Measurements from ENCODE around the gene ACSS3. TPM values are rescaled to one million over a fixed set of nuclear protein-coding genes. Genes with fewer than 3 reads are reported as not detected.

Gene ACSS3
- total and polyA plus RNA-seq, 2 of the 8 experiments (the other 6 are each of a cell fraction or from before 2014, with no cell fraction given): 14.4 to 24.0 TPM

GRCh38 chr12:81245458-81245857 lies 167.6 kb downstream of the ACSS3 start:
- no peak overlapping the region for H3K14ac ChIP-seq (ENCODE audit: insufficient read length)
- H3K27me3 ChIP-seq (replicated peaks in 1 of 4; ENCODE audit: control insufficient read depth in 3 of 4, extremely low read depth in 1 of 4, insufficient read depth in 3 of 4, low read length in 3 of 4): no peaks in the 10 kb centered on the region
- DNase-seq (ENCODE audit: low read depth in 1 of 2, low spot score in 2 of 2): no peak
- H3K4ac ChIP-seq (replicated peaks; ENCODE audit: insufficient read length, low read depth, low read length): no peak overlapping the region
- H3K4me2 ChIP-seq (ENCODE audit: insufficient read depth in 1 of 2, low read depth in 2 of 2, low read length in 2 of 2): no peak overlapping the region
- H2BK20ac ChIP-seq (ENCODE audit: low read length): no peak overlapping the region
- no peak overlapping the region for H2BK15ac ChIP-seq (ENCODE audit: low read length)
- H3K79me1 ChIP-seq (ENCODE audit: low read depth, low read length): no peaks in the 10 kb centered on the region
- no peaks in the 10 kb centered on the region for H3K36me3 ChIP-seq (ENCODE audit: control insufficient read depth in 2 of 4, insufficient read depth in 4 of 4, low read length in 3 of 4)
- no peaks in the 10 kb centered on the region for H3K23me2 ChIP-seq (ENCODE audit: low read depth, low read length)
- WGBS, 2 experiments (ENCODE audit: extremely low coverage in 1 of 2, insufficient coverage in 1 of 2, insufficient read length in 1 of 2, insufficient replicate concordance in 2 of 2, low coverage in 1 of 2, low lambda C conversion rate in 2 of 2, missing lambda C conversion rate in 1 of 2): 97% methylated on average over 2 of the region's 2 CpGs; no CpG with 5 or more reads in 1 of the 2 experiments
- H2AK5ac ChIP-seq (ENCODE audit: low read depth, low read length): no peak overlapping the region
- CTCF ChIA-PET (ENCODE audit: partially characterized antibody): no interaction called here
- H2BK12ac ChIP-seq (ENCODE audit: low read depth, low read length): no peak overlapping the region
- H3K56ac ChIP-seq (replicated peaks; ENCODE audit: insufficient read length, low read depth, low read length): no peak overlapping the region
- no peak overlapping the region for H4K8ac ChIP-seq (ENCODE audit: extremely low read depth, insufficient read depth, low read length)
- H3K9ac ChIP-seq (replicated peaks in 1 of 4; ENCODE audit: extremely low read depth in 1 of 4, low read depth in 3 of 4, low read length in 3 of 4): no peak overlapping the region
- no peak overlapping the region for H2AFZ ChIP-seq (ENCODE audit: low read length)
- no peak overlapping the region for H4K5ac ChIP-seq (ENCODE audit: insufficient read length, low read depth, low read length)
- no peak for FAIRE-seq
- no peaks in the 10 kb centered on the region for H4K20me1 ChIP-seq (replicated peaks in 1 of 2; ENCODE audit: control insufficient read depth in 1 of 2, insufficient read depth in 2 of 2, low read length in 2 of 2)
- H3K27ac ChIP-seq (ENCODE audit: low read depth, low read length): no peak overlapping the region
- no peak overlapping the region for H3K18ac ChIP-seq (ENCODE audit: extremely low read depth, low read length)
- H3K4me1 ChIP-seq (replicated peaks in 1 of 4; ENCODE audit: control insufficient read depth in 3 of 4, insufficient read depth in 4 of 4, low read length in 3 of 4): peaks cover 0 to 6% (median 0%) of the 10 kb centered on the region in 4 experiments; a peak in 3 of 7 replicates
- H4K91ac ChIP-seq (replicated peaks; ENCODE audit: insufficient read length, low read length): no peak overlapping the region
- no peak overlapping the region for H3K4me3 ChIP-seq (ENCODE audit: extremely low read depth in 1 of 4, insufficient read depth in 2 of 4, low read depth in 3 of 4, low read length in 4 of 4)
- POLR2A ChIA-PET (ENCODE audit: partially characterized antibody): no interaction called here
- 0 out of 4 replicates have a peak, but pooled peaks cover 0 to 2% of the 10 kb centered on the region in 2 experiments for H3K9me3 ChIP-seq (ENCODE audit: insufficient read depth in 2 of 2, low read depth in 1 of 2, low read length in 1 of 2)
- H3K23ac ChIP-seq (ENCODE audit: insufficient read length): no peak overlapping the region
- H2BK5ac ChIP-seq (ENCODE audit: low read depth, low read length): no peak overlapping the region
- no peaks in the 10 kb centered on the region for H3K79me2 ChIP-seq (ENCODE audit: control insufficient read depth in 1 of 2, insufficient read depth in 2 of 2, low read length in 2 of 2)
- H2BK120ac ChIP-seq (replicated peaks; ENCODE audit: low read depth, low read length): no peak overlapping the region
- no peak for TF ChIP-seq SUZ12 (IDR thresholded peaks at IDR 0.05; ENCODE audit: low read length)
- TF ChIP-seq BRCA1 (IDR thresholded peaks at IDR 0.05; ENCODE audit: low read depth, low read length): no peak
- TF ChIP-seq, protein P1, sequence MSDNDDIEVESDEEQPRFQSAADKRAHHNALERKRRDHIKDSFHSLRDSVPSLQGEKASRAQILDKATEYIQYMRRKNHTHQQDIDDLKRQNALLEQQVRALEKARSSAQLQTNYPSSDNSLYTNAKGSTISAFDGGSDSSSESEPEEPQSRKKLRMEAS (IDR thresholded peaks at IDR 0.05): no peak
- TF ChIP-seq TCF12 (IDR thresholded peaks at IDR 0.05; ENCODE audit: low read depth, low read length): no peak
- no peak for TF ChIP-seq SIRT6 (IDR thresholded peaks at IDR 0.05; ENCODE audit: low read length)
- TF ChIP-seq HDAC2 (IDR thresholded peaks at IDR 0.05; ENCODE audit: borderline replicate concordance in 1 of 2, low read depth in 2 of 2, low read length in 2 of 2): no peak
- TF ChIP-seq CEBPB (IDR thresholded peaks at IDR 0.05; ENCODE audit: low read depth, low read length): no peak
- TF ChIP-seq SIN3A (conservative IDR thresholded peaks at IDR 0.05 in 1 of 2, IDR thresholded peaks at IDR 0.05 in 1 of 2; ENCODE audit: low read depth in 1 of 2, low read length in 2 of 2): no peak
- TF ChIP-seq BCL11A (IDR thresholded peaks at IDR 0.05; ENCODE audit: low read depth in 2 of 2, low read length in 2 of 2): no peak
- TF ChIP-seq EP300 (IDR thresholded peaks at IDR 0.05; ENCODE audit: borderline replicate concordance in 1 of 2, low read depth in 2 of 2, low read length in 2 of 2): no peak
- TF ChIP-seq CHD2 (IDR thresholded peaks at IDR 0.05; ENCODE audit: low read length): no peak
- TF ChIP-seq CTBP2 (IDR thresholded peaks at IDR 0.05; ENCODE audit: borderline replicate concordance, insufficient read depth, insufficient read length, low read length): no peak
- TF ChIP-seq E2F6 (IDR thresholded peaks at IDR 0.05): no peak

Data from H1 (cell line).